GM12878 (cell line): ENCODE measurements around the gene TM4SF18. TPM values are rescaled to one million over a fixed set of nuclear protein-coding genes. Genes with fewer than 3 reads are reported as not detected.

Source experiments
- ATAC-seq: fragments of 200-7000 bp; cut with Tn5 transposase; 3 replicates; pipeline ENCODE4 v1.9.1; 2020; ENCODE audit warnings: mild to moderate bottlenecking, moderate library complexity
- BruUV-seq: library from RNA; stranded (reverse); fragments of 400-500 nt; replicated peaks from 2 replicates; lab custom pipeline; 2021; lab: Mats Ljungman, UMichigan
- CTCF ChIA-PET: fragments of 300-600 bp; sonication (Branson Sonifier 250); formaldehyde crosslinking; extraction: SDS; loops from one replicate; lab custom pipeline; 2021; ENCODE audit warnings: inconsistent platforms; lab: Yijun Ruan, JAX
- POLR2A ChIA-PET: fragments of 350-600 bp; formaldehyde crosslinking; extraction: SDS; loops from one replicate; lab custom pipeline; 2021; ENCODE audit warnings: inconsistent platforms; lab: Charles Lee
- RAD21 ChIA-PET: fragments of 300-600 bp; sonication (Branson Sonifier 250); formaldehyde crosslinking; loops from one replicate; lab custom pipeline; 2023; ENCODE audit warnings: antibody characterized with exemption; ENCODE audit not compliant: unreplicated experiment; lab: Charles Lee
- SMC1A ChIA-PET: fragments of 300-600 bp; sonication (Branson Sonifier 250); formaldehyde crosslinking; loops from one replicate; lab custom pipeline; 2023; ENCODE audit not compliant: unreplicated experiment, uncharacterized antibody; lab: Charles Lee
- DNase-seq: peaks from one replicate; pipeline ENCODE4 v3.0.0-alpha.2; 2011; ENCODE audit warnings: low read depth, low spot score
- FAIRE-seq: peaks from 3 replicates; lab custom pipeline; 2011; peaks lifted over from hg19 to GRCh38; lab: Jason Lieb, UNC
- H2AFZ ChIP-seq: 2 replicates; pipeline ENCODE4 v1.6.0; 2011; ENCODE audit warnings: low read depth, low read length, control low read depth; ENCODE audit not compliant: control insufficient read depth
- H3K27ac ChIP-seq: 2 replicates; pipeline ENCODE4 v1.5.1; 2011; ENCODE audit warnings: control low read depth; ENCODE audit not compliant: control insufficient read depth, insufficient read depth
- H3K27me3 ChIP-seq, 2 experiments: replicated peaks in 1 of 2; 2 replicates each; pipeline versions ENCODE4 v1.6.0 to v1.6.1; 2011; ENCODE audit warnings: low read length in 1 of 2; ENCODE audit not compliant: control insufficient read depth in 2 of 2, insufficient read depth in 2 of 2
- H3K36me3 ChIP-seq, 2 experiments: 2 replicates each; pipeline ENCODE4 v1.5.1; 2011; ENCODE audit warnings: low read length in 1 of 2; ENCODE audit not compliant: control insufficient read depth in 2 of 2, insufficient read depth in 2 of 2
- H3K4me1 ChIP-seq: 2 replicates; pipeline ENCODE4 v1.6.1; 2011; ENCODE audit warnings: mild to moderate bottlenecking, low read length, moderate library complexity, mixed read lengths; ENCODE audit not compliant: control insufficient read depth, insufficient read depth
- H3K4me2 ChIP-seq: 2 replicates; pipeline ENCODE4 v1.6.0; 2011; ENCODE audit warnings: control low read depth; ENCODE audit not compliant: control insufficient read depth, insufficient read depth
- H3K4me3 ChIP-seq: fragments of 200-600 bp; sonication (generic); 2 replicates; pipeline ENCODE4 v1.5.1; 2016
- H3K79me2 ChIP-seq: 2 replicates; pipeline ENCODE4 v1.6.0; 2011; ENCODE audit warnings: low read length; ENCODE audit not compliant: control insufficient read depth, insufficient read depth
- H3K9ac ChIP-seq: 2 replicates; pipeline ENCODE4 v1.8.0; 2011; ENCODE audit warnings: low read length, control low read depth, mixed read lengths; ENCODE audit not compliant: control insufficient read depth, insufficient read depth
- H3K9me3 ChIP-seq: replicated peaks from 3 replicates; pipeline ENCODE4 v1.5.1; 2011; ENCODE audit warnings: mild to moderate bottlenecking, low read length; ENCODE audit not compliant: control insufficient read depth, insufficient read depth
- H4K20me1 ChIP-seq: 2 replicates; pipeline ENCODE4 v1.6.0; 2011; ENCODE audit not compliant: control insufficient read depth, insufficient read depth
- FOS ChIP-seq: IDR thresholded peaks from 3 replicates; pipeline ENCODE4 v1.6.1; 2011; ENCODE audit warnings: borderline replicate concordance; ENCODE audit not compliant: insufficient read length; ENCODE audit errors: extremely low read depth
- IKZF2 ChIP-seq, 2 experiments: fragments of 450-650 bp; IDR thresholded peaks; 2 replicates each; pipeline ENCODE4 v1.6.1; 2017; ENCODE audit warnings: mild to moderate bottlenecking in 2 of 2, moderate library complexity in 2 of 2
- MTA2 ChIP-seq: fragments of 450-650 bp; IDR thresholded peaks from 2 replicates; pipeline ENCODE4 v1.6.1; 2016; ENCODE audit warnings: low read depth, mild to moderate bottlenecking, moderate library complexity
- NBN ChIP-seq: fragments of 450-650 bp; IDR thresholded peaks from 2 replicates; pipeline ENCODE4 v1.6.1; 2016
- NR2C2 ChIP-seq: IDR thresholded peaks from 2 replicates; pipeline ENCODE4 v1.6.1; 2011; ENCODE audit warnings: borderline replicate concordance, low read depth; ENCODE audit not compliant: control insufficient read depth, insufficient read length
- POLR2AphosphoS2 ChIP-seq: IDR thresholded peaks from 2 replicates; pipeline ENCODE4 v1.6.1; 2011; ENCODE audit warnings: low read depth, mild to moderate bottlenecking, low read length, improper control_type of control experiment, moderate library complexity
- RUNX3 ChIP-seq: IDR thresholded peaks from 2 replicates; pipeline ENCODE4 v1.6.1; 2012; ENCODE audit warnings: low read length, inconsistent platforms
- TCF12 ChIP-seq: IDR thresholded peaks from 2 replicates; pipeline ENCODE4 v1.6.1; 2011; ENCODE audit warnings: low read depth, mild to moderate bottlenecking, low read length
- ZNF274 ChIP-seq: IDR thresholded peaks from one replicate; pipeline ENCODE4 v1.8.0; 2011; ENCODE audit not compliant: insufficient read length, insufficient read depth
- WGBS: methylation state at CpG from one replicate; pipeline ENCODE4 v1.1.6; 2016; ENCODE audit warnings: low lambda C conversion rate; ENCODE audit not compliant: insufficient replicate concordance, insufficient coverage; ENCODE audit errors: missing lambda C conversion rate; 5-methylcytosine and 5-hydroxymethylcytosine counted together
- in situ Hi-C: fragments of 300-500 bp; cut with MboI; formaldehyde crosslinking; loops from 9 replicates; pipeline ENCODE4 v1.14.3; 2018; ENCODE audit warnings: mixed read lengths
- intact Hi-C: fragments of 100-400 bp; cut with micrococcal nuclease; formaldehyde crosslinking; loops from one replicate; pipeline ENCODE4 v1.14.2; 2022; ENCODE audit not compliant: unreplicated experiment
- polyA plus RNA-seq, 11 experiments: library from polyadenylated mRNA; depleted of rRNA in 4 of 11; unstranded in 6 of 11; stranded (reverse) in 5 of 11; fragments of >200 nt; fragmentation: Nextera tagmentation in 4 of 11; fragmentation: Illumina TruSeq in 1 of 11; extraction: Ambion mirVana in 4 of 11; extraction: Trizol in 1 of 11; gene quantifications; 1 replicate in 1 of 11; 2 replicates in 10 of 11; pipeline versions ENCODE4 v1.2.1 to v1.2.3, GENCODE V29; 2011 to 2016; ENCODE audit warnings: inconsistent platforms in 2 of 11, missing spikeins in 2 of 11, low read depth in 1 of 11
- total RNA-seq, 4 experiments: library from RNA; depleted of rRNA in 3 of 4; stranded (reverse); fragments of >200 nt in 3 of 4; fragmentation: Illumina TruSeq in 1 of 4; extraction: Trizol in 1 of 4; gene quantifications; 2 replicates each; pipeline versions ENCODE4 v1.2.1 to v1.2.3, GENCODE V29; 2013 to 2021
- TF ChIP-seq, protein P1 (sequence below): IDR thresholded peaks from 2 replicates; pipeline ENCODE4 v1.6.1; 2011; ENCODE audit warnings: low read depth, low read length, improper control_type of control experiment, borderline replicate concordance
- TF ChIP-seq, protein P2 (sequence below): IDR thresholded peaks from 2 replicates; pipeline ENCODE4 v1.6.1; 2012; ENCODE audit warnings: low read depth, low read length, improper control_type of control experiment
- TF ChIP-seq, protein P3 (sequence below): fragments of 150-350 bp; IDR thresholded peaks from 2 replicates; pipeline ENCODE4 v1.6.1; 2016; ENCODE audit warnings: low read depth, low read length
- TF ChIP-seq, protein P4 (sequence below): fragments of 450-650 bp; IDR thresholded peaks from 2 replicates; pipeline ENCODE4 v1.6.1; 2017; ENCODE audit warnings: mild to moderate bottlenecking, moderate library complexity

The TM4SF18 gene
- total and polyA plus RNA-seq, 10 of the 15 experiments (the other 5 are each of a cell fraction or from before 2014, with no cell fraction given) = 0.01 TPM; not detected in 9

DNA sequence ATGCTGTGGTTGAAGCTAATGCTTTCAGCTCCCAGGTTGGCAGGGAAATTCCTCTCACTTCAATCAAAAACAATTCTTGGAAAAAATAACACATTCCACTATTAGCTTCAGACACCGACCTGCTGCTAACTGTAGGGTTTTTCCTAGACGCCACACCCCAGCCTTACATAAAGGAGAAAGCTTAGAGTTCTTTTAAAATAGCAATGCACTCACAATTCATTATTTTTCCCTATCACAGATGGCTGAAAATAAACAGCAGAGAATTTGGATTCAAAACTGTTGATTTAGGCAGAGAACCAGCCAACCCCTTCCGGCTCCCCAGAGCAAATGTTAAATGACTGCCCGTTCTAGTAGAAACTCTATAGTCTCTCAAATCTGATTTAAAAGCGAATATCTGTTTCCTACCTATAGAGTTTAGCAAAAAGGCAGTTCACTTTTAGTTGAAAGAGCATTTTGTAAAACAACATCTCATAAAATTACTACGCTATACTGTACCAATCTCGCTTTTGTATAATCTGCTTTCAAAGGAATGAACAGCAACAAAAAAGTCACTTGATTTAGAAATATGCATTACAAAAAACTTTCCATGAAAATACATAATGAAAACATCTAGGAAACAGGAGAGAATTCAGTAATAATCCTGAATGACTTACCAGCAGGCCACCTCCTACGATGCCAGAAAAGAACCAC, 43.4 kb upstream of the TM4SF18 start (continued):
- TF ChIP-seq, protein P1, sequence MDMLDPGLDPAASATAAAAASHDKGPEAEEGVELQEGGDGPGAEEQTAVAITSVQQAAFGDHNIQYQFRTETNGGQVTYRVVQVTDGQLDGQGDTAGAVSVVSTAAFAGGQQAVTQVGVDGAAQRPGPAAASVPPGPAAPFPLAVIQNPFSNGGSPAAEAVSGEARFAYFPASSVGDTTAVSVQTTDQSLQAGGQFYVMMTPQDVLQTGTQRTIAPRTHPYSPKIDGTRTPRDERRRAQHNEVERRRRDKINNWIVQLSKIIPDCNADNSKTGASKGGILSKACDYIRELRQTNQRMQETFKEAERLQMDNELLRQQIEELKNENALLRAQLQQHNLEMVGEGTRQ = no peak
- no peak for TF ChIP-seq RUNX3
- TF ChIP-seq, protein P2, sequence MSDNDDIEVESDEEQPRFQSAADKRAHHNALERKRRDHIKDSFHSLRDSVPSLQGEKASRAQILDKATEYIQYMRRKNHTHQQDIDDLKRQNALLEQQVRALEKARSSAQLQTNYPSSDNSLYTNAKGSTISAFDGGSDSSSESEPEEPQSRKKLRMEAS = no peak

DNA sequence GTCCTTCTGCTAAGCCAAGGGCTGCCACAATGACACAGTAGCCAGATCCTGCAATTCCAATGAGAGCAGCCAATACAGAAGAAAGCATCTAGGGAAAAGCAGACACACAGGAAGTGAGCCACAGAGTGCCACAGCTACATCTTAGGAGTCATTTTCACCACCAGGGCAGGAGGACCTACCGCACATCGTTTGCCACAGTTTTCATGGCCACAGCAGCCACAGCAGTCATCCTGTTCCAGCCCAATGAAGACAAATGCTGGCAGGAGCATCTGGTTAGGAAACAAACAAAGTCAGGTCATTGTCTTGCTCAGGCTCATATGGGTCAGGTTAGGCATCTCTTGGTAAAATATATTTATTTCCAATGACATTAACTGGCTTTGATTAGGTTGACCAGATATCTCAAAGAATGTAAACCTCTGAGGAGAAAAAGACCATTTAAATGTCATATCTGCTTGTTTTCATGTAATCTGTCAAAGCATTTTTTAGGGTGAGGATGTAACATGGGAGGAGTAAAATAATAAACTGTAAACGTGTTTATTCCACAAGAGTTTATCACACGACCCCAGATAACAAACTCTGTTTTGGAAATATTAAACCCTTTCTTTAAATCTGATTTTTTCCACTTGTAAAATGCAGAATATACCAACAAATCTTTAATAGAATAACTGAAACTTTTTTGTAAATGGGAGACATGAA, 42.2 kb upstream of the TM4SF18 start:
- Histone ChIP-seq H3K4me3 (no peak overlapping the region), H3K9ac (no peak overlapping the region), H4K20me1 (no peaks in the 10 kb centered on the region), H3K4me1 (no peaks in the 10 kb centered on the region), H3K4me2 (no peak overlapping the region), H3K27me3 (no peaks in the 10 kb centered on the region; a peak in 1 of 4 replicates), H3K36me3 (no peaks in the 10 kb centered on the region), H3K79me2 (no peaks in the 10 kb centered on the region), H3K9me3 (no peaks in the 10 kb centered on the region), H2AFZ (no peak overlapping the region), H3K27ac (no peak overlapping the region)
- intact Hi-C loops (loop anchor here (2.0 kb wide), 1 partner anchor 23 kb away; no protein-coding TSS in a partner anchor), in situ Hi-C loops (no loop called here)
- DNase-seq = no peak
- BruUV-seq = no TSS peak
- ChIA-PET RAD21 (no interaction called here), SMC1A (interaction anchor here (0.6 to 1.0 kb wide), 2 partner anchors 108 to 393 kb away, joined by 3 read pairs; no protein-coding TSS in a partner anchor), POLR2A (no interaction called here), CTCF (no interaction called here)
- no peak for FAIRE-seq
- ATAC-seq = no peak
- 44% methylated on average over 4 of the region's 4 CpGs for WGBS
- TF ChIP-seq, protein P3, sequence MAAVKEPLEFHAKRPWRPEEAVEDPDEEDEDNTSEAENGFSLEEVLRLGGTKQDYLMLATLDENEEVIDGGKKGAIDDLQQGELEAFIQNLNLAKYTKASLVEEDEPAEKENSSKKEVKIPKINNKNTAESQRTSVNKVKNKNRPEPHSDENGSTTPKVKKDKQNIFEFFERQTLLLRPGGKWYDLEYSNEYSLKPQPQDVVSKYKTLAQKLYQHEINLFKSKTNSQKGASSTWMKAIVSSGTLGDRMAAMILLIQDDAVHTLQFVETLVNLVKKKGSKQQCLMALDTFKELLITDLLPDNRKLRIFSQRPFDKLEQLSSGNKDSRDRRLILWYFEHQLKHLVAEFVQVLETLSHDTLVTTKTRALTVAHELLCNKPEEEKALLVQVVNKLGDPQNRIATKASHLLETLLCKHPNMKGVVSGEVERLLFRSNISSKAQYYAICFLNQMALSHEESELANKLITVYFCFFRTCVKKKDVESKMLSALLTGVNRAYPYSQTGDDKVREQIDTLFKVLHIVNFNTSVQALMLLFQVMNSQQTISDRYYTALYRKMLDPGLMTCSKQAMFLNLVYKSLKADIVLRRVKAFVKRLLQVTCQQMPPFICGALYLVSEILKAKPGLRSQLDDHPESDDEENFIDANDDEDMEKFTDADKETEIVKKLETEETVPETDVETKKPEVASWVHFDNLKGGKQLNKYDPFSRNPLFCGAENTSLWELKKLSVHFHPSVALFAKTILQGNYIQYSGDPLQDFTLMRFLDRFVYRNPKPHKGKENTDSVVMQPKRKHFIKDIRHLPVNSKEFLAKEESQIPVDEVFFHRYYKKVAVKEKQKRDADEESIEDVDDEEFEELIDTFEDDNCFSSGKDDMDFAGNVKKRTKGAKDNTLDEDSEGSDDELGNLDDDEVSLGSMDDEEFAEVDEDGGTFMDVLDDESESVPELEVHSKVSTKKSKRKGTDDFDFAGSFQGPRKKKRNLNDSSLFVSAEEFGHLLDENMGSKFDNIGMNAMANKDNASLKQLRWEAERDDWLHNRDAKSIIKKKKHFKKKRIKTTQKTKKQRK = no peak
- TF ChIP-seq FOS (no peak), TCF12 (no peak), MTA2 (no peak), ZNF274 (no peak), POLR2AphosphoS2 (no peak), IKZF2 (IDR thresholded peaks at IDR 0.05) (no peak), NBN (no peak), NR2C2 (no peak)
- TF ChIP-seq, protein P4, sequence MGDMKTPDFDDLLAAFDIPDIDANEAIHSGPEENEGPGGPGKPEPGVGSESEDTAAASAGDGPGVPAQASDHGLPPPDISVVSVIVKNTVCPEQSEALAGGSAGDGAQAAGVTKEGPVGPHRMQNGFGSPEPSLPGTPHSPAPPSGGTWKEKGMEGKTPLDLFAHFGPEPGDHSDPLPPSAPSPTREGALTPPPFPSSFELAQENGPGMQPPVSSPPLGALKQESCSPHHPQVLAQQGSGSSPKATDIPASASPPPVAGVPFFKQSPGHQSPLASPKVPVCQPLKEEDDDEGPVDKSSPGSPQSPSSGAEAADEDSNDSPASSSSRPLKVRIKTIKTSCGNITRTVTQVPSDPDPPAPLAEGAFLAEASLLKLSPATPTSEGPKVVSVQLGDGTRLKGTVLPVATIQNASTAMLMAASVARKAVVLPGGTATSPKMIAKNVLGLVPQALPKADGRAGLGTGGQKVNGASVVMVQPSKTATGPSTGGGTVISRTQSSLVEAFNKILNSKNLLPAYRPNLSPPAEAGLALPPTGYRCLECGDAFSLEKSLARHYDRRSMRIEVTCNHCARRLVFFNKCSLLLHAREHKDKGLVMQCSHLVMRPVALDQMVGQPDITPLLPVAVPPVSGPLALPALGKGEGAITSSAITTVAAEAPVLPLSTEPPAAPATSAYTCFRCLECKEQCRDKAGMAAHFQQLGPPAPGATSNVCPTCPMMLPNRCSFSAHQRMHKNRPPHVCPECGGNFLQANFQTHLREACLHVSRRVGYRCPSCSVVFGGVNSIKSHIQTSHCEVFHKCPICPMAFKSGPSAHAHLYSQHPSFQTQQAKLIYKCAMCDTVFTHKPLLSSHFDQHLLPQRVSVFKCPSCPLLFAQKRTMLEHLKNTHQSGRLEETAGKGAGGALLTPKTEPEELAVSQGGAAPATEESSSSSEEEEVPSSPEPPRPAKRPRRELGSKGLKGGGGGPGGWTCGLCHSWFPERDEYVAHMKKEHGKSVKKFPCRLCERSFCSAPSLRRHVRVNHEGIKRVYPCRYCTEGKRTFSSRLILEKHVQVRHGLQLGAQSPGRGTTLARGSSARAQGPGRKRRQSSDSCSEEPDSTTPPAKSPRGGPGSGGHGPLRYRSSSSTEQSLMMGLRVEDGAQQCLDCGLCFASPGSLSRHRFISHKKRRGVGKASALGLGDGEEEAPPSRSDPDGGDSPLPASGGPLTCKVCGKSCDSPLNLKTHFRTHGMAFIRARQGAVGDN = no peak
